Renal cortex interstitium (tissue), 11 donors: ENCODE data around the gene NLRX1. TPM values are rescaled to one million over a fixed set of nuclear protein-coding genes. Genes with fewer than 3 reads are reported as not detected.
A peak's percentile ranks its signal among the peaks of the same experiment; 100 is the strongest.
"Not testable (repeated sequence)": the region's sequence is repeated elsewhere in the genome, so short reads cannot be mapped to it uniquely, and the experiment has no call there.

Experiments used
- DNase-seq, 11 donors: peaks; one replicate each; pipeline ENCODE4 v3.0.0-alpha.2; 2013; ENCODE audit warnings: low read depth in 9 of 11, low spot score in 4 of 11; ENCODE audit errors: extremely low read depth in 1 of 11
- polyA plus RNA-seq, 3 donors: library from polyadenylated mRNA; unstranded; fragments of 120-200 nt; gene quantifications; one replicate each; pipeline ENCODE4 v1.2.1, GENCODE V29; 2013; ENCODE audit not compliant: insufficient read length in 3 of 3

NLRX1 gene
- polyA plus RNA-seq, 3 donors = 8.9 to 15.1 (median 12.0) TPM

- no peak for DNase-seq
These were observed 10.8 kb downstream of the NLRX1 start for GRCh38 chr11:119179342-119179741.

- DNase-seq = no peak
These were observed 11.5 kb downstream of the NLRX1 start for GRCh38 chr11:119179983-119180382.

- DNase-seq = no peak
These were observed 12.5 kb downstream of the NLRX1 start for GRCh38 chr11:119180729-119181676.

- DNase-seq = no peak
These were observed 13.3 kb downstream of the NLRX1 start for GRCh38 chr11:119181677-119182412.

GRCh38 chr11:119184399-119184798 is 15.9 kb downstream of the NLRX1 start:
- not testable (repeated sequence) for DNase-seq

- no peak for DNase-seq
These were observed 17.6 kb downstream of the NLRX1 start for GRCh38 chr11:119185981-119186634.

- DNase-seq = no peak
These were observed 18.8 kb downstream of the NLRX1 start for GRCh38 chr11:119187123-119187892.

- DNase-seq = no peak
These were observed 19.5 kb downstream of the NLRX1 start for GRCh38 chr11:119188067-119188466.

DNA sequence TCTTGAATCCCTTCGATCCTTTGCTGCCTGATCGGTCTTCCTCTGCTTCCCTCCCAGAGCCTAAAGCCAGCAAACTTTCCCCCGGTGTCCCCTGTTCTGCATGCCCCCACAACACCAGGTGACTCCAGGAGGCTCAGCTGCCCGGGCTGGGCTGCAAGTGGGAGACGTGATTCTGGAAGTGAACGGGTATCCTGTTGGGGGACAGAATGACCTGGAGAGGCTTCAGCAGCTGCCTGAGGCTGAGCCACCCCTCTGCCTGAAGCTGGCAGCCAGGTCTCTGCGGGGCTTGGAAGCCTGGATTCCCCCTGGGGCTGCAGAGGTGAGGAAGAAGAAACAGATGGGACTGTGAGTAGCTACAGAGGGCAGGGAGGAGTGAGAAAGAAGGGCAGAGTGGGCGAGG is 20.4 kb downstream of the NLRX1 start:
- no peak for DNase-seq

DNA sequence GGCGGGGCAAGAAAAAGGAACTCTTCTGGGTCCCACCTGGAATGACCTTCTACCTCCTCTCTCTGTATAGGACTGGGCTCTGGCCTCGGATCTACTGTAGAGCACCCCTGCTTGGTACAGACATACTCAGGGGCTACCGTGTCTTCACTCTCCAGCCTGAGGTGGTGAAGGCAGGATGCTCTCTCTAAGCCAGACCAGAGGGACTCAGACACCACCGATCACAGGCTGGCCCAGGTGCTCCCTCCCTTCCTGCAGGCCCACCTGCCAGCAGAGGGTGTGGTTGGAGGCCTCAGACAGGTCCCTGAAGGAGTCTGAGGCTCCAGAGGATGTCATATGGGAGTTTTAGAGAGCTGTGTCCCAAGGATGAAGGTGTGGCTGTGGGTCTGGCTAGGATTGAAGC is 20.9 kb downstream of the NLRX1 start:
- no peak for DNase-seq

GRCh38 chr11:119190531-119190930 is 22.0 kb downstream of the NLRX1 start:
- DNase-seq = no peak

DNA sequence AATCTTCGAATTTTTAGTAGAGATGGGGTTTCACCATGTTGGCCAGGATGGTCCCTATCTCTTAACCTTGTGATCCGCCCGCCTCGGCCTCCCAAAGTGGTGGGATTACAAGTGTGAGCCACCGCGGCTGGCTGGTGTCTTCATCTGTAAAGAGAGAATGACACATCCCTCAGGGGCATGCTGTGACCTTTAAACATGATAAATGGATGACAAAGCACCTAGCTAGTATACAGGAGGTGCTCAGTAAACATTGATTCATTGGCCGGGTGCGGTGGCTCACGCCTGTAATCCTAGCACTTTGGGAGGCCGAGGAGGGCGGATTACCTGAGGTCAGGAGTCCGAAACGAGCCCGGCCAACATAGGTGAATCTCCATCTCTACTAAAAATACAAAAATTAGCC is 22.7 kb downstream of the NLRX1 start:
- not testable (repeated sequence) for DNase-seq

- no peak for DNase-seq
These were observed 23.6 kb downstream of the NLRX1 start for GRCh38 chr11:119192111-119192510.

GRCh38 chr11:119193001-119193400 is 24.5 kb downstream of the NLRX1 start:
- no peak for DNase-seq

- DNase-seq = no peak
These were observed 25.1 kb downstream of the NLRX1 start for GRCh38 chr11:119193626-119194025.

DNA sequence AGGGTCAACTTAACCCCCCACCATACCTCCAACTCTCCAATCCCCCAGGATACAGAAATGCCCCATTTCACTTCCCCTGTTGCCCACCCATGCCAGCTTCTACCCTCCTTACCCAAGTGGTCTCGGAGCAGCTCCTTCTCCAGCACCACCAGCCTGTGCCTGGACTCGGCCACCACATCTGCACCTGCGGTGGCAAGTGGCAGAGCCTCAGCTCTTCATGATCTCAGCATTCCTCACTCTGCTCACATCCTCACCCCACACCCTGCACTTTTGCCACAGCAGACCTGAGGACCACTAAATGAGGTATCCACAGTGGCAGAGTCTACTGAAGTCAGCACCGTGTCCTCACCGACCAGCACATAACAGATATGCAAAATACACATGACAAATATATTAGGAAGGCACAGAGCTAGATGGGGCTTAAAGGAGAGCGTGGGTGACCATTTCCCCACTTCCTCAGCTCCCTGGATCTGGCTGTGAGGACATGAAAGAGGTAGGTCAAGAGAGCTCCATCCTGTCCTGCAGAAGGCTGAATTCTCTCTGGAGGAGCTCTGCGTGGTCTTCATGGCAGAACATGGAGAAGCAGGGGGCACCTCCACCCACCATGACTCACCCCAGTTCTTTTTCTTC is 26.4 kb downstream of the NLRX1 start:
- no peak for DNase-seq

GRCh38 chr11:119195680-119196079 is 27.2 kb downstream of the NLRX1 start:
- DNase-seq = no peak

- peak; percentile 70 to 87 (median 76) for DNase-seq
These were observed 28.4 kb downstream of the NLRX1 start for GRCh38 chr11:119196833-119197483.
